NCI-H2081 (cell line): ENCODE results near the gene STK11IP.

Experiments
- DNase-seq, 2 experiments: peaks; one replicate each; lab custom pipeline; 2025; lab: John Stamatoyannopoulos, UW

STK11IP gene

GRCh38 chr2:219597552-219598307, at the start of gene STK11IP:
Gene STK11IP (plus strand): TSS chr2:219597857. CDS start chr2:219598120, 263 bp downstream.
- peak; percentile 90 to 96 for DNase-seq

GRCh38 chr2:219548990-219549389, 48.7 kb upstream of the STK11IP start:
- DNase-seq: no peak

GRCh38 chr2:219549619-219550018, 48.0 kb upstream of the STK11IP start:
- no peak for DNase-seq

- DNase-seq: peak in 1 of 2 experiments; percentile 37
These were observed 45.9 kb upstream of the STK11IP start for GRCh38 chr2:219551441-219552381.

- peak; percentile 76 to 77 for DNase-seq
These were observed 45.1 kb upstream of the STK11IP start for GRCh38 chr2:219552382-219553167.

GRCh38 chr2:219553168-219553417, 44.6 kb upstream of the STK11IP start:
- no peak for DNase-seq

GRCh38 chr2:219553463-219553963, 44.1 kb upstream of the STK11IP start:
- no peak for DNase-seq

- no peak for DNase-seq
These were observed 43.3 kb upstream of the STK11IP start for GRCh38 chr2:219554350-219554749.

- DNase-seq: no peak
These were observed 41.7 kb upstream of the STK11IP start for GRCh38 chr2:219555956-219556355.

GRCh38 chr2:219556413-219556812, 41.2 kb upstream of the STK11IP start:
- no peak for DNase-seq

- DNase-seq: no peak
These were observed 40.3 kb upstream of the STK11IP start for GRCh38 chr2:219557320-219557719.

GRCh38 chr2:219557791-219558785, 39.6 kb upstream of the STK11IP start:
- DNase-seq: no peak

- DNase-seq: no peak
These were observed 38.3 kb upstream of the STK11IP start for GRCh38 chr2:219559156-219559915.

- DNase-seq: no peak
These were observed 37.4 kb upstream of the STK11IP start for GRCh38 chr2:219560037-219560892.

GRCh38 chr2:219560893-219561178, 36.8 kb upstream of the STK11IP start:
- DNase-seq: no peak

GRCh38 chr2:219561179-219562048, 36.2 kb upstream of the STK11IP start:
- no peak for DNase-seq

GRCh38 chr2:219562049-219563020, 35.3 kb upstream of the STK11IP start:
- DNase-seq: no peak
